GM23338 (cell line): ENCODE measurements around the gene TBC1D9. TPM values are rescaled to one million over a fixed set of nuclear protein-coding genes. Genes with fewer than 3 reads are reported as not detected.

Experiments
- ATAC-seq: fragments of 200-7000 bp; cut with Tn5 transposase; 3 replicates; pipeline ENCODE4 v1.9.1; 2020
- DNase-seq: peaks from one replicate; pipeline ENCODE4 v3.0.0-alpha.2; 2015; ENCODE audit warnings: low spot score
- H2AFZ ChIP-seq: fragments of 200-600 bp; sonication (generic); 2 replicates; pipeline ENCODE4 v1.8.0; 2016; ENCODE audit warnings: antibody characterized with exemption, mild to moderate bottlenecking, moderate library complexity
- H3F3A ChIP-seq: fragments of 200-600 bp; sonication (generic); replicated peaks from 2 replicates; pipeline ENCODE4 v1.8.0; 2017; ENCODE audit warnings: antibody characterized with exemption, mixed run types, low read depth
- H3K27ac ChIP-seq: fragments of 200-600 bp; sonication (generic); 2 replicates; pipeline ENCODE4 v1.6.1; 2016; ENCODE audit warnings: low read depth
- H3K27me3 ChIP-seq: fragments of 200-600 bp; sonication (generic); 2 replicates; pipeline ENCODE4 v1.8.0; 2016; ENCODE audit warnings: mild to moderate bottlenecking, mixed run types, moderate library complexity; ENCODE audit not compliant: insufficient read depth
- H3K36me3 ChIP-seq: fragments of 200-600 bp; sonication (generic); 2 replicates; pipeline ENCODE4 v1.8.0; 2016; ENCODE audit warnings: mild to moderate bottlenecking; ENCODE audit not compliant: insufficient read depth
- H3K4me1 ChIP-seq: fragments of 200-600 bp; sonication (generic); 2 replicates; pipeline ENCODE4 v1.8.0; 2016; ENCODE audit warnings: mild to moderate bottlenecking, moderate library complexity; ENCODE audit not compliant: insufficient read depth
- H3K4me2 ChIP-seq: fragments of 200-600 bp; sonication (generic); 2 replicates; pipeline ENCODE4 v1.7.1; 2017; ENCODE audit warnings: mixed run types
- H3K4me3 ChIP-seq: fragments of 200-600 bp; sonication (generic); 2 replicates; pipeline ENCODE4 v1.6.1; 2016; ENCODE audit warnings: mixed run types
- H3K79me2 ChIP-seq: fragments of 200-600 bp; sonication (generic); replicated peaks from 2 replicates; pipeline ENCODE4 v1.8.0; 2017; ENCODE audit warnings: mild to moderate bottlenecking; ENCODE audit not compliant: insufficient read depth
- H3K9me2 ChIP-seq: fragments of 200-600 bp; sonication (generic); 2 replicates; pipeline ENCODE4 v1.8.0; 2017; ENCODE audit not compliant: insufficient read depth
- H4K20me1 ChIP-seq: fragments of 200-600 bp; sonication (generic); replicated peaks from 2 replicates; pipeline ENCODE4 v1.8.0; 2017; ENCODE audit warnings: mild to moderate bottlenecking; ENCODE audit not compliant: insufficient read depth
- H3K27ac Mint-ChIP-seq: 2 replicates; pipeline ENCODE4 v1.8.0; 2020; ENCODE audit warnings: inconsistent platforms, mild to moderate bottlenecking, moderate library complexity, mixed read lengths
- H3K27me3 Mint-ChIP-seq: 3 replicates; pipeline ENCODE4 v1.8.0; 2022; ENCODE audit warnings: low read depth, mild to moderate bottlenecking, moderate library complexity, mixed read lengths, inconsistent platforms; ENCODE audit not compliant: insufficient read depth, poor library complexity
- H3K36me3 Mint-ChIP-seq: 3 replicates; pipeline ENCODE4 v1.8.0; 2021; ENCODE audit warnings: low read depth, mild to moderate bottlenecking, inconsistent platforms, moderate library complexity, mixed read lengths
- H3K4me1 Mint-ChIP-seq: 3 replicates; pipeline ENCODE4 v1.8.0; 2020; ENCODE audit warnings: mild to moderate bottlenecking, inconsistent platforms, mixed read lengths
- H3K4me3 Mint-ChIP-seq: 3 replicates; pipeline ENCODE4 v1.8.0; 2021; ENCODE audit warnings: moderate library complexity, mild to moderate bottlenecking, inconsistent platforms, mixed read lengths
- H3K9me3 Mint-ChIP-seq: 3 replicates; pipeline ENCODE4 v1.8.0; 2020; ENCODE audit warnings: moderate library complexity, mild to moderate bottlenecking, inconsistent platforms, mixed read lengths
- CREB1 ChIP-seq: fragments of 250-450 bp; sonication (Bioruptor Pico); IDR thresholded peaks from 2 replicates; pipeline ENCODE4 v1.5.0; 2020; ENCODE audit warnings: low read depth, mild to moderate bottlenecking, moderate library complexity
- CTCF ChIP-seq, 2 experiments: fragments of 200-600 bp in 1 of 2; sonication (generic) in 1 of 2; conservative IDR thresholded peaks; 2 replicates each; pipeline versions ENCODE4 v1.5.1 to v1.6.1; 2016 to 2017; ENCODE audit warnings: antibody characterized with exemption in 2 of 2, low read depth in 2 of 2, mild to moderate bottlenecking in 2 of 2, moderate library complexity in 1 of 2
- ETS1 ChIP-seq: IDR thresholded peaks from 2 replicates; pipeline ENCODE4 v1.6.1; 2016; ENCODE audit warnings: antibody characterized with exemption
- EZH2 ChIP-seq: fragments of 200-600 bp; sonication (generic); IDR thresholded peaks from one replicate; pipeline ENCODE4 v1.8.0; 2017; ENCODE audit warnings: antibody characterized with exemption, mild to moderate bottlenecking, low read depth; ENCODE audit not compliant: unreplicated experiment
- EZH2phosphoT487 ChIP-seq: fragments of 200-600 bp; sonication (generic); IDR thresholded peaks from one replicate; pipeline ENCODE4 v1.8.1; 2018; ENCODE audit warnings: antibody characterized with exemption; ENCODE audit not compliant: unreplicated experiment
- JUNB ChIP-seq: IDR thresholded peaks from one replicate; pipeline ENCODE4 v1.6.1; 2016; ENCODE audit warnings: antibody characterized with exemption; ENCODE audit not compliant: unreplicated experiment
- NANOG ChIP-seq: IDR thresholded peaks from 2 replicates; pipeline ENCODE4 v1.6.1; 2016; ENCODE audit warnings: antibody characterized with exemption, borderline replicate concordance
- POLR2AphosphoS5 ChIP-seq: IDR thresholded peaks from 2 replicates; pipeline ENCODE4 v1.6.1; 2016; ENCODE audit warnings: antibody characterized with exemption, low read depth
- REST ChIP-seq: IDR thresholded peaks from one replicate; pipeline ENCODE4 v1.6.1; 2018; ENCODE audit warnings: antibody characterized with exemption; ENCODE audit not compliant: unreplicated experiment
- STAT1 ChIP-seq: IDR thresholded peaks from one replicate; pipeline ENCODE4 v1.6.1; 2016; ENCODE audit warnings: antibody characterized with exemption; ENCODE audit not compliant: unreplicated experiment
- ZNF114 ChIP-seq: fragments of 250-450 bp; sonication (Bioruptor Pico); IDR thresholded peaks from 2 replicates; pipeline ENCODE4 v1.5.0; 2020; ENCODE audit warnings: mild to moderate bottlenecking, moderate library complexity
- ZNF331 ChIP-seq: fragments of 250-450 bp; sonication (Bioruptor Pico); IDR thresholded peaks from 2 replicates; pipeline ENCODE4 v1.5.0; 2020; ENCODE audit warnings: low read depth, mild to moderate bottlenecking, moderate library complexity
- ZNF462 ChIP-seq: fragments of 250-450 bp; sonication (Bioruptor Pico); IDR thresholded peaks from 2 replicates; pipeline ENCODE4 v1.5.0; 2020; ENCODE audit warnings: mild to moderate bottlenecking, moderate library complexity
- polyA plus RNA-seq: library from polyadenylated mRNA; unstranded; fragments of >200 nt; fragmentation: Nextera tagmentation; extraction: Ambion mirVana; gene quantifications from 2 replicates; pipeline ENCODE4 v1.2.1, GENCODE V29; 2016
- total RNA-seq: library from RNA; depleted of rRNA; stranded (reverse); fragments of >200 nt; shearing (Covaris generic); gene quantifications from 2 replicates; pipeline ENCODE4 v1.2.3, GENCODE V29; 2014

Gene TBC1D9
- total and polyA plus RNA-seq, 2 experiments from 2014 or later, result 0.03 to 0.56 TPM

- no peak for ATAC-seq
These were observed 13.0 kb upstream of the TBC1D9 start for GRCh38 chr4:140769209-140769608.

More at GRCh38 chr4:140769209-140769608, 13.0 kb upstream of the TBC1D9 start:
- no peak overlapping the region for H3K4me3 Mint-ChIP-seq
- Histone ChIP-seq H3K27ac (no peak overlapping the region), H3K4me2 (no peak overlapping the region), H4K20me1 (no peaks in the 10 kb centered on the region), H3K4me1 (no peaks in the 10 kb centered on the region), H3K36me3 (no peaks in the 10 kb centered on the region), H3K27me3 (no peaks in the 10 kb centered on the region), H3K9me2 (no peaks in the 10 kb centered on the region), H2AFZ (no peak overlapping the region), H3K79me2 (no peaks in the 10 kb centered on the region), H3F3A (no peaks in the 10 kb centered on the region), H3K4me3 (no peak overlapping the region)
- TF ChIP-seq JUNB (no peak), STAT1 (no peak), EZH2phosphoT487 (no peak), CREB1 (CRISPR knock-in tag) (no peak), EZH2 (no peak), ZNF462 (CRISPR knock-in tag) (no peak), ZNF331 (CRISPR knock-in tag) (no peak), POLR2AphosphoS5 (no peak), ZNF114 (CRISPR knock-in tag) (no peak), ETS1 (no peak), REST (no peak), NANOG (no peak), CTCF (conservative IDR thresholded peaks at IDR 0.05; ENCODE audit: low read depth in 2 of 2) (no peak)
- no peaks in the 10 kb centered on the region for H3K9me3 Mint-ChIP-seq
- no peak overlapping the region for H3K27ac Mint-ChIP-seq
- H3K4me1 Mint-ChIP-seq, result no peaks in the 10 kb centered on the region
- H3K27me3 Mint-ChIP-seq, result peaks cover 7% of the 10 kb centered on the region
- H3K36me3 Mint-ChIP-seq, result no peaks in the 10 kb centered on the region
- DNase-seq, result no peak
